Panc1 (cell line): ENCODE results near the gene ZDHHC14. TPM values are rescaled to one million over a fixed set of nuclear protein-coding genes. Genes with fewer than 3 reads are reported as not detected.

Experiments
- ATAC-seq: fragments of 200-7000 bp; cut with Tn5 transposase; 2 replicates; pipeline ENCODE4 v1.9.1; 2020; ENCODE audit warnings: mild to moderate bottlenecking, moderate library complexity
- BruUV-seq: library from RNA; stranded (reverse); fragments of 400-500 nt; replicated peaks from 2 replicates; lab custom pipeline; 2021; lab: Mats Ljungman, UMichigan
- CTCF ChIA-PET: fragments of 300-600 bp; sonication (Branson Sonifier 250); formaldehyde crosslinking; loops from one replicate; lab custom pipeline; 2022; ENCODE audit warnings: antibody characterized with exemption; lab: Charles Lee
- POLR2A ChIA-PET: fragments of 300-600 bp; sonication (Branson Sonifier 250); formaldehyde crosslinking; loops from one replicate; lab custom pipeline; 2022; ENCODE audit warnings: antibody characterized with exemption; lab: Charles Lee
- DNase-seq: peaks from one replicate; pipeline ENCODE4 v3.0.0-alpha.2; 2010; ENCODE audit warnings: low read depth, low spot score
- H3K27ac ChIP-seq: 2 replicates; pipeline ENCODE4 v1.5.1; 2011; ENCODE audit warnings: mild to moderate bottlenecking, low read length, inconsistent platforms
- H3K27me3 ChIP-seq: fragments of 200-500 bp; sonication (Bioruptor generic); 2 replicates; pipeline ENCODE4 v1.6.0; 2014; ENCODE audit warnings: low read length, inconsistent platforms; ENCODE audit not compliant: control insufficient read depth, insufficient read depth
- H3K36me3 ChIP-seq: fragments of 200-500 bp; sonication (Bioruptor generic); 2 replicates; pipeline ENCODE4 v1.5.1; 2014; ENCODE audit warnings: inconsistent platforms, mild to moderate bottlenecking, low read length, moderate library complexity; ENCODE audit not compliant: control insufficient read depth, insufficient read depth
- H3K4me1 ChIP-seq: 2 replicates; pipeline ENCODE4 v1.5.1; 2011; ENCODE audit warnings: inconsistent platforms, mild to moderate bottlenecking, low read length, moderate library complexity; ENCODE audit not compliant: control insufficient read depth, insufficient read depth
- H3K4me3 ChIP-seq, 2 experiments: 2 replicates each; pipeline ENCODE4 v1.5.1; 2011 to 2012; ENCODE audit warnings: low read depth in 2 of 2, low read length in 2 of 2, mild to moderate bottlenecking in 2 of 2, inconsistent platforms in 1 of 2, moderate library complexity in 1 of 2
- H3K9me3 ChIP-seq: fragments of 200-500 bp; sonication (Bioruptor generic); 2 replicates; pipeline ENCODE4 v1.5.1; 2014; ENCODE audit warnings: low read depth, mild to moderate bottlenecking, inconsistent platforms, low read length, moderate library complexity; ENCODE audit not compliant: control insufficient read depth, insufficient read depth
- POLR2AphosphoS5 ChIP-seq: IDR thresholded peaks from 2 replicates; pipeline ENCODE4 v1.6.1; 2012; ENCODE audit warnings: mild to moderate bottlenecking, low read depth, low read length, moderate library complexity
- SIN3A ChIP-seq: IDR thresholded peaks from 2 replicates; pipeline ENCODE4 v1.6.1; 2012; ENCODE audit warnings: low read depth, mild to moderate bottlenecking, low read length, moderate library complexity, borderline replicate concordance; ENCODE audit not compliant: insufficient read depth
- TCF7L2 ChIP-seq: IDR thresholded peaks from 2 replicates; pipeline ENCODE4 v1.6.1; 2011; ENCODE audit warnings: mild to moderate bottlenecking, low read depth, low read length, inconsistent platforms
- in situ Hi-C: cut with HindIII; loops from 2 replicates; pipeline ENCODE4 v1.10.0; 2016; ENCODE audit warnings: low sequenced_read_pairs, low pct_unique_long_range_greater_than_20kb
- intact Hi-C: fragments of 100-400 bp; cut with micrococcal nuclease; formaldehyde crosslinking; loops from one replicate; pipeline ENCODE4 v1.10.0; 2022; ENCODE audit not compliant: unreplicated experiment
- total RNA-seq: library from RNA; stranded (reverse); gene quantifications from one replicate; pipeline ENCODE4 v1.2.1, GENCODE V29; 2021; ENCODE audit not compliant: unreplicated experiment
- TF ChIP-seq, protein P1 (sequence below): fragments of 450-650 bp; IDR thresholded peaks from 2 replicates; pipeline ENCODE4 v1.5.1; 2017; ENCODE audit warnings: mild to moderate bottlenecking
- TF ChIP-seq, protein P2 (sequence below), 2 experiments: IDR thresholded peaks; 2 replicates each; pipeline ENCODE4 v1.6.1; 2011 to 2012; ENCODE audit warnings: low read depth in 2 of 2, control low read depth in 1 of 2, low read length in 1 of 2, mild to moderate bottlenecking in 1 of 2, moderate library complexity in 1 of 2; ENCODE audit not compliant: insufficient read depth in 1 of 2

ZDHHC14 gene
- total RNA-seq, 1 experiment from 2014 or later, result 19.9 TPM

DNA sequence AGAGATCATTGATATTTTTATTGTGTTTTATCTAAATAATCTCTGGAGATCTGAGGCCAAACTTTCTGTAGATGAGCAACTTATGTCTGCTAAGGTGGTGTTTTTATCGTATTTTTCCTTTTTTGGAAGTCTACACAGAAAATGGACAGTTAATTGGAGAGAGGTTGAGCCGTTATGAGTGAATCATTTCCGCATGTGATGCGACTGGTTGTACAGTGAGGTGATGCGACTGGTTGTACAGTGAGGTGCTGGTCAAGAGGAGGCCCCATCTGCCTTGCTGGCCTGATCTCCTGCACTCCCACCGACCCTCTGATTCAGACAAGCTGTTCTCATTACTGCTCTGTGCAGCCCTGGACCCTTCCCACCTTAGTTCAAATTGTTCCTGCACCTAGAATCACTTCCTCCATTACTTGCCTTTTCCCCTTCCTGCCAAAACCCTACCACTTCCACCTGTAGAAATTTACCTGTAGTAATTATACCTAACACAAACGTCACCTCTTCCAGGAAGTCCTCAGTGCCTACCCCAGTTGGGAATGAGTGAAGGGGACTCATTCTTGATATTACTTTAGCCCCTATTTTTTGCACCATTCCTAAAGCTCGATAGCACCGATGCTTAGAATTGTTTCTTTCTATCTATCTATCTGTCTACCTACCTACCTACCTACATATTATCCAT is 100.3 kb downstream of the ZDHHC14 start:
- in situ Hi-C loops (no loop called here), intact Hi-C loops (no loop called here)
- H3K4me3 ChIP-seq, result no peak overlapping the region
- BruUV-seq, result no TSS peak
- POLR2A ChIA-PET, result interaction anchor here (0.7 kb wide), 1 partner anchor 17 kb away, joined by 5 read pairs; no protein-coding TSS in a partner anchor
- no peaks in the 10 kb centered on the region for H3K4me1 ChIP-seq
- no peak overlapping the region for H3K27ac ChIP-seq
- TF ChIP-seq POLR2AphosphoS5 (no peak), SIN3A (no peak), TCF7L2 (no peak)
- TF ChIP-seq, protein P1, sequence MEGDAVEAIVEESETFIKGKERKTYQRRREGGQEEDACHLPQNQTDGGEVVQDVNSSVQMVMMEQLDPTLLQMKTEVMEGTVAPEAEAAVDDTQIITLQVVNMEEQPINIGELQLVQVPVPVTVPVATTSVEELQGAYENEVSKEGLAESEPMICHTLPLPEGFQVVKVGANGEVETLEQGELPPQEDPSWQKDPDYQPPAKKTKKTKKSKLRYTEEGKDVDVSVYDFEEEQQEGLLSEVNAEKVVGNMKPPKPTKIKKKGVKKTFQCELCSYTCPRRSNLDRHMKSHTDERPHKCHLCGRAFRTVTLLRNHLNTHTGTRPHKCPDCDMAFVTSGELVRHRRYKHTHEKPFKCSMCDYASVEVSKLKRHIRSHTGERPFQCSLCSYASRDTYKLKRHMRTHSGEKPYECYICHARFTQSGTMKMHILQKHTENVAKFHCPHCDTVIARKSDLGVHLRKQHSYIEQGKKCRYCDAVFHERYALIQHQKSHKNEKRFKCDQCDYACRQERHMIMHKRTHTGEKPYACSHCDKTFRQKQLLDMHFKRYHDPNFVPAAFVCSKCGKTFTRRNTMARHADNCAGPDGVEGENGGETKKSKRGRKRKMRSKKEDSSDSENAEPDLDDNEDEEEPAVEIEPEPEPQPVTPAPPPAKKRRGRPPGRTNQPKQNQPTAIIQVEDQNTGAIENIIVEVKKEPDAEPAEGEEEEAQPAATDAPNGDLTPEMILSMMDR, result no peak
- TF ChIP-seq, protein P2, sequence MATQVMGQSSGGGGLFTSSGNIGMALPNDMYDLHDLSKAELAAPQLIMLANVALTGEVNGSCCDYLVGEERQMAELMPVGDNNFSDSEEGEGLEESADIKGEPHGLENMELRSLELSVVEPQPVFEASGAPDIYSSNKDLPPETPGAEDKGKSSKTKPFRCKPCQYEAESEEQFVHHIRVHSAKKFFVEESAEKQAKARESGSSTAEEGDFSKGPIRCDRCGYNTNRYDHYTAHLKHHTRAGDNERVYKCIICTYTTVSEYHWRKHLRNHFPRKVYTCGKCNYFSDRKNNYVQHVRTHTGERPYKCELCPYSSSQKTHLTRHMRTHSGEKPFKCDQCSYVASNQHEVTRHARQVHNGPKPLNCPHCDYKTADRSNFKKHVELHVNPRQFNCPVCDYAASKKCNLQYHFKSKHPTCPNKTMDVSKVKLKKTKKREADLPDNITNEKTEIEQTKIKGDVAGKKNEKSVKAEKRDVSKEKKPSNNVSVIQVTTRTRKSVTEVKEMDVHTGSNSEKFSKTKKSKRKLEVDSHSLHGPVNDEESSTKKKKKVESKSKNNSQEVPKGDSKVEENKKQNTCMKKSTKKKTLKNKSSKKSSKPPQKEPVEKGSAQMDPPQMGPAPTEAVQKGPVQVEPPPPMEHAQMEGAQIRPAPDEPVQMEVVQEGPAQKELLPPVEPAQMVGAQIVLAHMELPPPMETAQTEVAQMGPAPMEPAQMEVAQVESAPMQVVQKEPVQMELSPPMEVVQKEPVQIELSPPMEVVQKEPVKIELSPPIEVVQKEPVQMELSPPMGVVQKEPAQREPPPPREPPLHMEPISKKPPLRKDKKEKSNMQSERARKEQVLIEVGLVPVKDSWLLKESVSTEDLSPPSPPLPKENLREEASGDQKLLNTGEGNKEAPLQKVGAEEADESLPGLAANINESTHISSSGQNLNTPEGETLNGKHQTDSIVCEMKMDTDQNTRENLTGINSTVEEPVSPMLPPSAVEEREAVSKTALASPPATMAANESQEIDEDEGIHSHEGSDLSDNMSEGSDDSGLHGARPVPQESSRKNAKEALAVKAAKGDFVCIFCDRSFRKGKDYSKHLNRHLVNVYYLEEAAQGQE (IDR thresholded peaks at IDR 0.05; ENCODE audit: insufficient read depth in 1 of 2, low read depth in 2 of 2, low read length in 1 of 2), result no peak
- ATAC-seq (no peak), DNase-seq (no peak)
- no peaks in the 10 kb centered on the region for H3K27me3 ChIP-seq
- H3K9me3 ChIP-seq, result no peaks in the 10 kb centered on the region
- H3K36me3 ChIP-seq, result no peaks in the 10 kb centered on the region
- CTCF ChIA-PET, result interaction anchor here (0.6 kb wide), 1 partner anchor 413 kb away, joined by 5 read pairs; no protein-coding TSS in a partner anchor

DNA sequence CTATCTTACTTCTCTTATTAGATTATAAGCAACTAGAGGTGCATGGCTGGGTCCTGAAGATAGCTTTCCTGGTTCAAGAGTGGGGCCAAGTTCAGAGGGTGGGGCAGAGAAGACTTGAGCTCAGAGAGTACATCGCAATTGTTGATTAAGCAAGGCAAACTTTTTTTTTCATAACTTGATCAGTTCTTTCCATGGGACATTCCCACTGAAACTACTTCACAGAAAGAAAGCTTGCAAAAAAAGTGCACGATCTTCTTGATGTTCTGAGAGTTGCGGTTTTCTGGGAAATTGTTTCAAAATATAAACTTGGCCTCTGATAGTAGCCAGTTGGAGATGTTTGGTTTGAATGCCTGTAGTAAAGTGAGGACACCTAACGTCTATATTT is 100.9 kb downstream of the ZDHHC14 start:
- no peak for DNase-seq
- ChIA-PET CTCF (no interaction called here), POLR2A (interaction anchor here (0.7 kb wide), 1 partner anchor 17 kb away, joined by 5 read pairs; no protein-coding TSS in a partner anchor)
- no peak overlapping the region for H3K4me3 ChIP-seq
- no peaks in the 10 kb centered on the region for H3K4me1 ChIP-seq
- H3K27ac ChIP-seq, result no peak overlapping the region
- no peak for TF ChIP-seq SIN3A
- TF ChIP-seq TCF7L2, result no peak
- no peak for TF ChIP-seq POLR2AphosphoS5
- TF ChIP-seq, protein P1, result no peak
- TF ChIP-seq, protein P2 (IDR thresholded peaks at IDR 0.05; ENCODE audit: insufficient read depth in 1 of 2, low read depth in 2 of 2, low read length in 1 of 2), result no peak
- H3K9me3 ChIP-seq, result no peaks in the 10 kb centered on the region
- in situ Hi-C loops (no loop called here), intact Hi-C loops (no loop called here)
- H3K27me3 ChIP-seq, result no peaks in the 10 kb centered on the region
- no peak for ATAC-seq
- no TSS peak for BruUV-seq
- H3K36me3 ChIP-seq, result no peaks in the 10 kb centered on the region
